Activated effector memory CD4-positive, alpha-beta T cell treated with anti-CD3 and anti-CD28 coated beads, Interleukin-2, amount 50 U/mL, for 16 hours (primary cell): ENCODE measurements around the gene RFX7.

Experiments used
- DNase-seq: peaks from one replicate; pipeline ENCODE4 v3.0.0-alpha.2; 2020

The RFX7 gene

DNA sequence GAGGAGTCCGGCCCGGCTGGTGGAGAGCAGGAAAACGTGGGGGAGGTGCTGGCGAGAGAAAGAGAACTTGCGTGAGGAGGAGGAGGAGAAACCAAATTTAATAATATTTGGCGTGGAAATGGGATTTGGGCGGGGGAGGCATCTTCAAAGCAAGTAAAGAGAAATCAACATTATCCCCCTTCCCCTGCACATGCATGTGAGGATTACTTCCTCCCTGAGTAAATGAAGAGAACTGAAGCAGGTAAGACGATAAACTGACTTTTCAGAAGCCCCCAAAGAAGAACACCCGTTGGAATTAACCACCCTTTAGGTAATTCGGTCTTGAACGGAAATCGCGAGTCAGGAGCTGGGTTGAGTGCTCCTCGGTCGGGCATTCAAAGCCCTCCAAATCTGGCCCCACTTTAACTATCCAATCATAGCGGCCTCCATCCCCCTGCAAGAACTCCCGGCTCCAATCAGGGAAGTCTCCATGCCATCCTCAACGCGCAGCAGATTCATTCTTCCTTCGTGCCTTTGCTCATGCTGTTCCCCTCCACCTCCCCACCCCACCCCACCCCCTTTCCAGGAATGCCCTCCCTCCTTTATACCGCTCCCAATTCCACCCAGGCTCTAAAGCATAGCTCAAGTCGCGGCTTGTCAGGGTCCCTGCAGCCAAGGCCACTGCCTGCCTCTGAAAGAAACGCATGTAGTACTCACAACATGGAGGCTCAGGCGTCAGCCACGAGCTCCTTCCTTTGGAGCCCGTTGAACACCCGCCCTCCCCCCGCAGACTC lies 545 bp upstream of the RFX7 start:
- peak; percentile 68 for DNase-seq

DNA sequence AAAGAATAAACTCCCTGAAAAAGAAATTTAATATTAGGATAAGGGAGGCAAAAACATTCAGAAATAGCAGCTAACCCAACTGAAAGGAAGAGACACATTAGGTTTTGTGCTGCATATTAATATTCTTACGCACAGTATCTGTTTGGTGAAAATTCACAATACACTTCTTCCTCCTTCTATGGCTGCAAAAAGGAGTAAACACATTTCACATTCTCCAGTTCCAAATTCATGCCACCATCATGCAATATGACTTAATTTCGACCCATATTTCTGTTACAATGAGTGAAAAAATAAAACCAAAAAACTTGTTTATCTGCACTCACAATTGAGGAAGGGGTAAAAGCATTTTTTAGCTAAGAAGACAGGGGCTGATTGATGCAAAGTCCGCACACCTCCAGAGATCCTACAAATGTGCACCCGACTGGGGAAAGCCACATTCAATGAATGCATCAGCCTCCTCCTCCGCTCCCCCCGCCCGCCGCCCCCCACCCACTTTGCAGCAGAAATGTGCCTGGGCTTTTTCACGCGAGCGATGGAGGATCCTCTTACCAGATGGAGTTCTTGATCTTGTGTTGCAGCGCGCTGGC lies 1.0 kb downstream of the RFX7 start:
- DNase-seq = peak; percentile 69

DNA sequence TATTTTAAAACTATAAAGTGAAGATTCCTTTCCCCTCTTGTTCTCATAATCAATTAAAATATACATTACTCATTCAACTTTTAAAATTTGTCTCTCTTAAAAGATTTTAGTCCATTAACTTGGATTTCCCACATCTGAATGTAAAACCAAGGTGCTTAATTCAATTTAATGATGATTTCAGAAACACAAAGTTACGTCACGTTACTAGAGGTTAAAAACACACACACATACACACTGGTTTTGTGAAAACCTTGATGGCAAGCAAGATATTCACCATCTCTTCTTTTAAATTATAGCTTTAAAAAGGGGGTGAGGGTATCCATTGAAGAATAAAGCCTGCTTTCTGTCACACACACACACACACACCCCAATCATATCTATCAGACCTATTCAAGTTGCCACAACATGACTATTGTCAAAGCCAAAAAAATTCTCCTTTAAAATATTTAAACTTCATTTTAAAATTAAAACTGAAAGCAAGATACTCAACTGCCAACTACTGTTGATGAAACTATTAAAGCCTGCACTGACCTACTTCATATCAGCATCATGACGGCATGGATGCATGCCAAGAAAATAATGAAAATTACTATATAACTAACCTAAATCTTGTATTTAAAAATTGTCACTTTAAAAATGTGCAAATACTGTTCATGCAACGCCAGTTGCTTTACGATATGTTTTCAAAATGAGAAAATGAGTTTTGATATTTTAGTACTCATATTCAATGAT lies 2.1 kb downstream of the RFX7 start:
- DNase-seq = no peak

DNA sequence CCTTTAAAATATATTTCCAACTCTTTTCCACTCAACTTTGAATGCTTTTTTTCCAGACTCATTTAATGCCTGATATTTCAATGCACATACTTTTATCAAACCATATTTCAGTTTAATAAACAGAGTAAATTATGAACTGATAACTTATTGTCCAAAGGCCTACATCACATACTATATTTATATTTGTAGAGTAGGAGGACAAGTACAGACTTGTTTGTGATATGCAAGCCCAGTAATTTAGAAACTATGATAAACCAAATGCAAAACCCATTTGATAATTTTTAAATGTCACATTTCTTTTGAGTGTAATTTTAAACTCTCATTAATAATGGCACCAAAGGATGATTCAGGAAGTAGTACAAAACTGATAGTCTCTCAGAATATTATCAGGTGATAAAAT lies 3.3 kb downstream of the RFX7 start:
- no peak for DNase-seq

DNA sequence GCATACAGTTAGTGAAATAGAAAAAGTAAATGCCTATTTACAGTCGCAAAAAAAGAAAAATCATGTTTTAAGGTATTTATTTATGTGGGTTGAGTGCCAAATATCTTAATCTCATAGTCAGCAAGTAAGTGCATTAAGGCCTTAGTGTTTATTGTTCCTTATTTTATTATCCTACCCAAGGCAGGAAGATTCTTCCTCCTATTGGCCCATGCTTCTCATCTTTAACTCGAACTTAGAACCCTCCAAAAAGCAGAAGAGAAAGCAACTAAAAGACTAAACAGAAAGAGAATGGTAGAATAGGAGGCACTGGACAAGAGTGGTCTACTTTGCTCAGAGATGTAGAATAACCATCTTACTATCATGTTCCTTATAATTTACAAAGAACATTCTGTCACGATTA lies 7.5 kb downstream of the RFX7 start:
- DNase-seq = no peak

DNA sequence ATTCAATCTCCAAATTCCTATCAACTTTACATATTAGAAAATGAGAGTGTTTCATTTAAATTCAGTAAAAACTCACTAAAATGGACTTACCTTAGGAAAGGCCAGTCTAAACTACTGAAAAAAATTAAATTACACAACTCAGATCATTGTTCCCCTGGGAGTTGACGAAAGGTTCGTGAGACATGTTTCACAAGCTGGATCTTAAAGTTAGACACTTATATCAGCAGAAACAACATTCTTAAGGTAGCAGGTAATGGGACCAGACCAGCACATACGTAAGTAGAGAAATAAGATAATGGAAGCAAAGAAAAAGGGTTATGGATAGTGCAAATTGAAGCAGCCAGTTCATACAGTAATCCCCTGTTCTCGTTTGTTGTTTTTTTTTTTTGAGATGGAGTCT lies 8.9 kb downstream of the RFX7 start:
- no peak for DNase-seq

DNA sequence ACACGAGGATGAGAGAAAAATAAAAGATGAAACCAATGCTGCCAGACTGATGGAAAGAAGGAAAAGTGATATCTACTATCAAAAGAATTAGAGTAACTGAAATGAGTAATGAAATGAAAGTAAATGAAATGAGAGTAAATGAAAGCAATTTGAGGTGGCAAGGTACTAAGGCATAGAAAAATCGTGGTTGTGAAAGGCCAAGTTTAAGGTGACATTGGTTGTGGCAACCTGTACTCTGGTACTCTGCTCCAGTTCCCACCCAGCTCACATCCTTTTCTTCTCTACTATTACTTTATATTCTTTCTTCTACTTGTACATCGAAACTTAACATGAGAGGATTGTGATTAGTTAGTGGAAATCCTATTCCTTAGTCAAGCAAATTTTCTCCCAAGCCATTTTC lies 10.1 kb downstream of the RFX7 start:
- no peak for DNase-seq

DNA sequence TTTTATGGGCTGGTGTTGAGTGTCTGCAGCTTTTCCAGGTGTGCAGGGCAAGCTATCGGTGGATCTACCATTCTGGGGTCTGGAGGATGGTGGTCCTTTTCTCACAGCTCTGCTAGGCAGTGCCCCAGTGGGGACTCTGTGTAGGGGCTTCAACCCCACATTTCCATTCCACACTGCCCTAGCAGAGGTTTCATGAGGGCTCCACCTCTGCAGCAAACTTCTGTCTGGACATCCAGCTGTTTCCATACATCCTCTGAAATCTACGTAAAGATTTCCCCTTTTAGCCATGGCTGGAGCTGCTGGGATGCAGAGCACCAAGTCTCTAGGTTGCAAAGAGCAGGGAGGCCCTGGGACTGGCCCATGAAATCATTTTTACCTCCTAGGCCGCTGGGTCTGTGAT lies 11.6 kb downstream of the RFX7 start:
- DNase-seq = no peak

DNA sequence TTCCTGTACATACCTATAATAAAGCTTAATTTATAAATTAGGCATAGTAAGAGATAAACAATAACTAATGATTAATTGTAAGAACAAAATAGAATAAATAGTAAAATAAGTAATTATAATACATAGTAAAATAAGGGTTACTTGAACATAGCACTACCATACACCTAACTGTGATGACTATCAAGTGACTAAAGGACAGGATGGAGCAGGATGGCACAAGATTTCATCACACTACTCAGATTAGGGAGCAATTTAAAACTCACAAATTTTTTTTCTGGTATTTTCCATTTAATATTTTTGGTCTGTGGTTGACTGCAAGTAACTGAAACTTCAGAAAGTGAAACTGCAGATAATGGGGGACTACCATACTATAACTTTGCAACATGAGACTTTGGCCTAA lies 14.8 kb downstream of the RFX7 start:
- no peak for DNase-seq

DNA sequence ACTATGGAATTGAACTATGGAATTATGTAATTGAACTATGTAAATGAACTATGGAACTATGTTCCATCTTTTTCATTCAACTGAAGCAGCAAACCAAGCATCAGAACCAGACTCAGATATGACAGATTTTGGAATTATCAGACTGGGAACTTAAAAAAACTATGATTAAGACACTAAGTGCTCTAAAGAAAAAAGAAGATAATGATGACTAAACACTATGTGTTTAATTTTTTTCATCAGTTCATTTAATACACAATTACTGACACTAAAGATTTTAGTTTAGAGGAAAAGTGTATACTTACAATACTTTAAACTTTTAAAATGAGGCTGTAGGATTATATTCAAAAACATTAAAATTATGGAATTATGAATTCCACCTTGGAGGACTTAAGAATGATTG lies 15.3 kb downstream of the RFX7 start:
- no peak for DNase-seq

DNA sequence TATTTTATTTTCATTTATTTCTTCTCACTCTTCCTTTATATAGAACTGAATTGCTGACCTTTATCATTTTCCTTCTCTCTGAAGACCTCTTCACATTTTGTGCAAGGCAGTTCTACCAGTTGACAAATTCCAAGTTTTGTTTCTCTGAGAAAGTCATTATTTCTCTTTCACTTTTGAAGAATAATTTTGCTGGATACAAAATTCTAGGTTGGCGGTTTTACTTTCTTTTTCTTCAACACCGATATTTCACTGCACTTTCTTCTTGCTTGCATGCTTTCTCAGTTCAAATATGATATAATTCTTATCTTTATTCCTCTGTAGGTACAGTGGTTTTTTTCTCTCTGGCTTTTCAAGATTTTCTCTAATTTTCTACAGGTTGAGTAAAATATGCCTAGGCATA lies 15.9 kb downstream of the RFX7 start:
- no peak for DNase-seq

DNA sequence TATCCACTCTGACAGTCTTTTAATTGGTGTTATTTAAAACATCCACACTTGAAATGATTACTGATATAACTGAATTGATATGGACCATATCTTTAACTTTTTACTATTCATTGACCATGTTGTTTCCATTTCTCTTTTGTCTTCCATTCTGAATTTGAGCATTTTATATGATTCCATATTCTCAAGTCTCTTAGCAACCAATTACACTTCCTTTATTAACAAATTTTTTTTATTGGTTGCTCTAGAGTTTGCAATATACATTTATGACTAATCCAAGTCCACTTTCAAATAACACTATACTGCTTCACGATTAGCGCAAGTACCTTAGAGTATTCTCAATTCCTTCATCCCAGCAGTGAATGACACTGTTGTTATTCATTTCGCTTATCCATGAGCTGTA lies 16.4 kb downstream of the RFX7 start:
- no peak for DNase-seq

DNA sequence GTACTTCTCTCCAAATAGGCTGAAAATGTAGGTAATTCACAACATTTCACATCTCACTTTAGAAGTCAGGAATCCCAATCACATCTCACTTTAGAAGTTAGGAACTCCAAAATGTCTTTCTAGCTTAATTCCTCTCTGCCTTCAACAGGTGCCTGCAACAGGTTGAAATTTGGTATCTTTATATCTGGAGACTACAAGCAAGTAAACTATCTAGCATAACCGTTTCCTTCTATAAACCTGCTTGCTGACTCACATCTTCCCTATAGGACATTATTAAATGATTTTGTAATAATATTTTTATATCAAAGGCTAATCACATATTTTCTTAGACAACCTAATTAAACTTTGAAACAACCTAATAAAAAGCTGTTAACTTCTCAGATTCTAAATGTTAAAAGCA lies 18.2 kb downstream of the RFX7 start:
- DNase-seq = no peak

DNA sequence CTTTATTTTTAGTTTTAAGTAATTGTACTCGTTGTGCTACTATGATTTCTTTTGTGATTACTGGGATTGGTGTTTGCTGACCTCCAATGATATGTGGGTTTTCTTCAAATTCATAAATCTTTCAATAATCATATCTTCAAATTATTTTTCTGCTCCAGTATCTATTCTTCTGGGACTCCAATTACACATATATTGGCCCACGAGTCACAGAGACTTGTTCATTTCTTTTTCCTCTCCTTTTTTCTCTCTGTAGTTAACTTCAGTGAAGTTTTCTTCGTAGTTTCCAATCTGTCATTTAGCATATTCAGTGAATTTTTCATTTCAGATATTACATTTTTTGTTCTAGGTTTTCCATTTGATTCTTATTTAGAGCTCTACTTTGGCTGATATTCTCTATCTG lies 21.4 kb downstream of the RFX7 start:
- no peak for DNase-seq

DNA sequence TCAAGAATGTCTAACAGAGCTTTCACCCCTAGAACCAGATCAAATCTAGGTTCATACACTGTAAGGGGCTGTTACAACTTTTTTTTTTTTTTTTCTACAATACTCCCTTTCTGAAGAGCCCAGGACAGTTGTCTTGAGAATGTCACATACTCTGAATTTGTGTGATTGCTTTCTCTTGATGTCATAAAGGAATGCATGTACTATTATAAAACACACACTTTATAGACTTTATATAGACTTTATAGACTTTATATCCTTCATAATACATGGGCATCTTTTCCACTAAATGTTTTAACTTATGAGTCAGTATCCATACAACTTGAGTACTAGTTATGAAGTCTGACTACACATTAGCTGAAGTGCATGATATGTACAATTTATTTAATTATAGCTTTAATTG lies 26.3 kb downstream of the RFX7 start:
- DNase-seq = no peak

DNA sequence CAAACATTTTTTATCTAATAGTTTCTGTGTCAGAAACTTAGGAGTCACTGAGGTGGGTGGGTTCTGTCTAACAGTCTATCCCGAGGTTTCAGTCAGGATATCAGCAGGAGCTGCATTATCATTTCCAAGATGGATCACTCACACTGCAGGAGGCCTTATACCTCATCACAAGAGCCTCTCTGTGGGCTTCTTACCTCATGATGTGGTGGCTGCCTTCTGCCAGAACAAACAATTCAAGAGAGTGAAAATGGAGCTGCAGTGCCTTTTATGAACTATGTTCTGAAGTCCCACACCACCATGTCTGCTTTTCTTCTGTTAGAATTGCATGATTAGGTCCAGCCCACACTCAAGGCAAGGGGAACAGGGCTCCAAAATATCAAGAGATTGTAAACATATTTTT lies 27.9 kb downstream of the RFX7 start:
- DNase-seq = no peak

DNA sequence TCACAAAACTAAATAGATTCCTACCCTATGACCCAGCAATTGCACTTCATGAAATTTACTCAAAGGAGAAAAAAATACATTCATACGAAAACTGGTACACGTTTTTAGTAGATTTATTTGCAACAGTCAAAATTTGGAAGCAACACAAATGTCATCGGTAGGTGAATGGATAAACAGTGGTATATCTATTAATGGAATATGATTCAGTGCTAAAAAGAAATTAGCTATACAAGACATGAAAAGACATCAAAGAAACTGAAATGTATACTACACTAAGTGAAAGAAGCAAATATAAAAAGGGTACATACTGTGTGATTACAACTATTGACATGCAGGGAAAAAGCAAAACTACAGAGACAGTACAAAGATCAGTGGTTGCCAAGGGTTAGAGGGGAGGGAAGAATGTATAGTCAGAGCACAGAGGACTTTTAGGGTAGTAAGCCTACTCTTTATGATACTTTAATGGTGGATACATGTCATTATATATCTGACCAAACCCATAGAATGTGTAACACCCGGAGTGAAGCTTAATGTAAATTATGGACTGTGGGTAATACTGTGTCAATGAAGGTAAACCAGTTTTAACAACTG lies 31.6 kb downstream of the RFX7 start:
- no peak for DNase-seq

DNA sequence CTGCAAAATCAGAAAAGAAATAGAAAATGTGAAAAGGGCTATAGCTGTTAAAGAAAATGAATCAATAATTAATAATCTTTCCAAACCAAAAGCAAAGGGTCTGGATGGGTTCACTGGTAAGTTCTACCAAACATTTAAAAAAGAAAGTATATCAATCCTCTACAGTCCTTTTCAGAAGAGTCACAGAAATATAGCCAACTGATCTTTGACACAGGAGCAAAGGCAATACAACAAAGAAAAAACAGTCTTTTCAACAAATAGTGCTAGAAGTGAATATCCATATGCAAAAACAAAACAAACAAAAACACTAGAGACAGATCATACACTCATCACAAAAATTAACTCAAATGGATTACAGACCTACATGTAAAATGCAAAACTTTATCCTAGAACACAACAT lies 32.6 kb downstream of the RFX7 start:
- DNase-seq = no peak

DNA sequence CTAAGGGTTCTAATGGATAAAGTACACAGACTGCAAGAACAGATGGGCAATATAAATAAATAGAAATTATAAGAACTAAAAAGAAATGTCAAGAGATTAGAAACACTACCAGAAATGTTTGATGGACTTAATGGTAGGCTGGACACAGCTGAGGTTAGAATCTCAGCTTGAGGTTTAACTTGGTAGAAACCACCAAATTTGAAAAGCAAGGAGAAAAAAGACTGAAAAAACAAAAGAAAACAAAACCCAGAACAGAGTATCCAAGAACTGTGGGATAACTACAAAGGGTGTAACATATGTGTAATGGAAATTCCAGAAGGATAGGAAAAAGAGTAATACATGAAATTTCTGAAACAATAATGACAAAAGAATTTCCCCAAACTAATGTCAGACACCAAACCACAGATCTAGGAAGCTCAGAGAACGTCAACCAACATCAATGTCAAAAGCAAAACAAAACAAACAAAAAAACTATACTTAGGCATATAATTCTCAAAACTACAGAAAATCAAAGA lies 35.0 kb downstream of the RFX7 start:
- no peak for DNase-seq

DNA sequence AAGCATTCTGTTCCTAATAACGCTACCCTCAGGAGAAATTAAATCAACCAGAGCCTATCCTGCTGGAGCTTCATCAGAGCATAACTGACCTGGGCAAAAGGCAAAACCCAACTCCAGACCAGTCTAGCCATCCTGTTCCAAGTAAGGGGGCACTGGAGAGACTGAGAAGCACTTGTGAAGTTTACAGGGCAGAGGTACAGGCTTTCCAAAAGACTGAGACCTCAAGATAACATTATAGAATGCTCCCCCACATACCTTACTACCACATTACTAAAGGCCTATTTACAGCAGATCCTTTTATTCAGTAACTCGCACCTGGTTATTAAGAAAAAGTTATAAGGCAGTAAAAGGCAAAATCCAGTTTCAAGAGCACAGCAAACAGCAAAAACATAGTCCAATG lies 35.5 kb downstream of the RFX7 start:
- DNase-seq = no peak

DNA sequence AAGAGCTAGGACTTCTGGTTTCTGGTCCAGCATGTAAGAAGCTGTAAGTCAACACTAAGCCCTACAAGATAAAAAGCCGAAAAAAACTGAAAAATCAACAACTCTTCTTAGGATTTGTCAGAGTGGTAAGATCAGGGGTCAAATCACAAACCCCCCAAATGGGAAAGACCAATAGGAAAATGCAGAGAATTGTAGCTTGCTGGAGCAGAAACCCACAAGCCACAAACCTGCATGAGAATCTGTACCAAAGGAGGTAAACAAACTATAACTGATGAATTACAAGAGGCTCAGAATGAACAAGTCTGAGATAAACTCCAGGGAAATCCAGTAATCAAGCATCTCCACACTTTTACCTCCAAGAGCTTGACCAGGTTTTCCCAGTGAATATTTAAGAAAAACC lies 36.0 kb downstream of the RFX7 start:
- DNase-seq = no peak

DNA sequence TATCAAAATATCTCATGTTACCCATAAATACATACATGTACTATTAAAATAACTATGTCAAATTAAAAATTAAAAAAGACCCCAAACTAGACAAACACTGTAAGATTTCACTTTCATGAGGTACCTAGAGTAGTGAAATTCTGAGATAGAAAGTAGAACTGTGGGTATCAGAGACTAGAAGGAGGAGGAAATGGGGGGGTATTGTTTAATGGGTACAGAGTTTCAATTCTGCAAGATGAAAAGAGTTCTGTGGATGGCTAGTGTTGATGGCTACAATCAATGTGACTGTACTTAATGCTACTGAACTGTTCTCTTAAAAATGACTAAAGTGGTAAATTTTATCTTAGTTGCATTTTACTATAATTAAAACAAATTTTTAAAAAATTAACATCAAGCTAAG lies 36.6 kb downstream of the RFX7 start:
- DNase-seq = no peak

DNA sequence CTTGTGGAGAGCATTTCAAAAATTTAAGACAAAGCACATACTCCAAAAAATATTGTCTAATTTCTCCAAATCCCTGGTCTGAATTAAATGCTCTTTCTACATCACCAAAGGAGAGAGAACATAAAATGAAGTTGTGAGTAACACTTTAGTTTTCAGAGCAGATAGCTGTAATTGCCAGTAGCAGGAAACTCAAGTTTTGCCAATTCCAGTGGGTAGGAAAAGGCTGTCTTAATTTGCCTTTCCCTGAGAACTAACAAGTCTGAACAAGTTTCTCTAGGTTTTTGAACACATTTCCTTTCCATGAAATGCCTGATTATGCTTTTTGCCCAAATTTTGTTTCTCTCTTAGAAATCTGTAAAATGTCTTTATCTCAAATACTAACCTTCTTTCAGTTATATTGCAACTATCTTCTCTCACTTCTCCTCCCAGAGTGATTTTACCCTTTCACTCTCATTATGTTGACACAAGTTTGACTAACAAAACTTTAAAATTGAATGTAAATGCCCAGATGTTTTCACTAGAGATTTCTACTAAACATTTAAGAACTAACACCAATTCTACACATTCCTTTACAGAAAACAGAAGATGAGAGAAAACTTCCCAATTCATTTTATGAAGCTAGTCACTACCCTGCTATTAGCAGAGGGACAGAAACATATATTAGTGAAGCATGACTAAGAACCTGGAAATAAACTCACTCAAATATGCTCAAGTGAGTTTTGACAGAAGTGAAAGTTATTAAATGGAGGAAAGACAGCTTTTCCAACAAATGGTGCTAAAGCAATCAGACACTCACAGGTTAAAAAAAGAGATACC lies 38.4 kb downstream of the RFX7 start:
- DNase-seq = no peak
